Stromal cell of bone marrow (primary cell): ENCODE measurements around the gene DENND1A.

Experiments
- DNase-seq: peaks from one replicate; pipeline ENCODE4 v3.0.0-alpha.2; 2012; ENCODE audit warnings: low read depth

The DENND1A gene

DNA sequence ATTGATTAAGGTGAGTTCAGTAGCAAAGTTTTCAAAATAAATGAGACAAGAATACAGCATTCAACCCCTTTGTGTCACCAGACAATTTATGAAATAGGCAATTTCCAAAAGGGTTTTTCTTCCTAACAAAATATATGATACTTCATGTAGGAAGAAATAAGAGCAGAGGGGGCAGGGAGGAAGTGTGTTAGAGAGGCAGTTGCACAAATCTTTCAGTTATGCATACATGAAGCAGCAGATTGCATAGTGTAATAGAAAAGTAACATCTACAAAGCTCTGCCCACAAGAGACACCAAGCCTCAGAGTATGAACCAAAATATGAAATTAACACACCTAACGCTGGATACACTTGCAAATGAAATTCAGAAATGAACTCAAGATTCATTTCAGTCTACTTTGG, 157.0 kb downstream of the DENND1A start:
- DNase-seq: no peak

DNA sequence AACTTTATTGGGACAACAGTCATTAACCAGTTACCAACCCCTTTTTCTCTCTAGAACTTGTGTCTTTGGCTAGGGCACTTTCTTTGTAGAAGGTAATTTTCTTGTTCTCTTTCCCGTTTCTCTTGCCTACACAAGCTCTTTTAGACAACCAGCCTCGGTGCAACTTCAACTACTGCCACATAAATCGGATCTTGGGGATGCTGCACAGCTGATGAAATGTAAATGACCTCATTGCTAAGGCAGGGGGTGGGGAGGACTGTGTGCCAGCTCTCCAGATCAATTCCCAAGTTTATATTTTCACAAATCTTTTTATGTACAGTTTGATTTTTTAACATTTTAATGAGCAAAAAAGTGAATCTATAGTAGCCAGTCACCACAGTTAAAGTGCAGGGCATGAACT, 157.6 kb downstream of the DENND1A start:
- DNase-seq: no peak

DNA sequence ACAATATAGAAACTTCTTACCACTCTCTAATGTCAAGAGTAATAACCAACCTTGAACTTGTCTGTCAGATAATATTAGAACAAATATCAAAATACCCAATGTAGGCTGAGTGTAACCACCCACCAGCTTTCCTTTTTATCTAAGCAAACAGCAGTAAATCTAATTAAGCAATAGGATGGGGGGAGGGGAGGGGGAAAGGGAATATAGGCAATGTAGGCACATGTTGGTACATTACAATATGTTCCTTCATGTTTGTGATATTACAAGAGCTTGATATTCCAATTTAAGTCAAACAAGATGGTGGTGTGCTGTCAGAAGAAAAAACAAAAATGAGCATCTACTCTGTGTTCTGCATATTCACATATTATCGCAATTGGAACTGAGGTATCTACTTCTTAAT, 158.2 kb downstream of the DENND1A start:
- no peak for DNase-seq

DNA sequence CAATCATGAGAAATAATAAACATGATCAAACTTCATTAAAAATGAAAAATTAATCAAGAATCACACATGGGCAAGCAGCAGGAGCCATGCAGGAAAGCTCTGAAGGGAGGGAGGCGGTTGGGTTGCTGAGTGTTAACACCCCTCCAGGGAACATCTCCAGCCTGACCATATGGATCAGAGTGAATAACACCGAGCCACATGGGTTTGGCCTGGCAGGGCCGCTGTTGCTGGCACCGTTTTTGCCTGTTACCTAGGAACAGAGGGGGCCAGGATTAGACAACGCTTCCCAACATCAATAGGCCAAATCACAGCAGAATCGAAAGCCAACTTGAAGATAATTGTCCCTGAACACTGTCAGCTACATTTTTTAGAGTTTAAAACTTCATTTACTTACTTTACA, 160.2 kb downstream of the DENND1A start:
- DNase-seq: no peak

DNA sequence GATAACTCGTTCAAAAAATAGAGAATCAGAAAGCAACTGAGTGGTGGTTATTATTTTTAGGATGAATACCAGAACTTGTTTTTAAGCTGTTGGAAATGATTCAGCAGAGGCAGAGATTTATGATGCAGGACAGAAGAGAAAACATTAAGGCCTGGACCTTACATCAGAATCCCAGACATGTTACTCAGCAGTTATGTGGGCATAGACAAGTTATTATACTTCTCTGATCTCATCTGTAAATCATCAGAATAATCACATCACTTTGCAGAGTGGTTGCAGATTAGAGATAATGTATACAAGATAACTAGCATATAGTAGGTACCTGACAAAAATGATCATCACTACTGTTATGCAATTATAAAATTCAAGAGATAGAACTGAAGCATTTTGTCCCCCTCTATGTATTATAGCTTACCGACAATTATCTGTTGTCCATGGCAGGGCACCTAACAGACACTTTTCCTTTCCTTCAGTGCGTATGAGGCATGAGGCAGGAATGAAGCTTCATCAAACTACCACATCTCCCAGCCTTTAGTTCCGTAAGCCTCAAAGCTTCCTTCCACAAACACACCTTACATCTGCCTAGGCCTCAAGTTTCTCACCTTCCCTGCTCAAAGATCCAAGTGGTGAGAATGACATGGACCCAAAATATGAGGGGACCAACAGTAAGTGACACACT, 165.9 kb downstream of the DENND1A start:
- DNase-seq: peak; percentile 72

DNA sequence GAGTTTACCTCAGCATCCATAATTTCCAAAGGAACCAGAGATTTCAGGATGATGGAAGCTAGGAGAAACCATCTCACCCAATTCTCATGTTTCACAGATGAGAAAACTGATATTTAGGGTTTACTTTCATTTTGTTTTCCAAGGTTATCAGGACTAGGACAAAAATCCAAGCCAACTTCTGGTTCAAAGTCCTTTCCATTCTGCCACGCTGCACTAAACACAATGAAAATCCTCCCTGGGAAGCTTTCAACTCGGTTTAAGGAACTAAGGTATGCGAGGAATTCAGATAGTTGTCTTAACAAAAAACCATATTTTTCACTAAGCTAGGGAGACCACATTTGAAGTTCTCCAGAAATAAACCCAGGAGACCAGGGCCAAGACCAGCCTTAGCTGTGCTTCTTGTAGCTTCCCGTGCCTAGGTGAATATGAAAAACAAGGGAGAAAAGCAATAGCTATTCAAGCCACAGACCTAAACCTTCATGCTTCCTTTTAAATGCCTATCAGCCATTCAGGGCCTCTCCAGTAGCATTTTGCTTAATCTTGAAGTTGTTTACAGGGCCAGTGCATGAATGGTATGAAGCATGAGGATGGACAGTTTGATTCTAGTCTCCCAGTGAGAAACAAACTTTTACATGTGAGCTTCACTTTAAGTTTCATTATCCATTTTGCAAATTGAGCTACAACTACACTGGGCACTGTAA, 167.9 kb downstream of the DENND1A start:
- DNase-seq: no peak

DNA sequence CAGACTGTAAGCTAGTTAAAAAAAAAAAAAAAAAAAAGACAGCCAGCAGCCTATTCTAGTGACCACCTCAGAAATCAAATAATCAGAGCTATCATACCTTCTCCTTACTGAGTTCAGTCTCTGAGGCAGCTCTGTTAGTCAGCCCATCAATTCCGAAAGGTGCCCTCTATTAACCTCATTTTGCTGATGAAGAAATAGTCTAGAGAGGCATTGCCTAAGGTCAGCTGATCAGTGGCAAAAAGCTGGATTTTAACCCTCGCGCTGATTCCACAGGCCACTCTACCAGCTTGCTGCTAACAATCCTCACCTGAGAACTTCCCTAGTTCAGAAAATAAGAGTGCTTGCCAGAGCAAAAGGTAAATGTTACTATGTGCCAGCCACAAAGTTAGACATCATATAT, 172.0 kb downstream of the DENND1A start:
- no peak for DNase-seq

DNA sequence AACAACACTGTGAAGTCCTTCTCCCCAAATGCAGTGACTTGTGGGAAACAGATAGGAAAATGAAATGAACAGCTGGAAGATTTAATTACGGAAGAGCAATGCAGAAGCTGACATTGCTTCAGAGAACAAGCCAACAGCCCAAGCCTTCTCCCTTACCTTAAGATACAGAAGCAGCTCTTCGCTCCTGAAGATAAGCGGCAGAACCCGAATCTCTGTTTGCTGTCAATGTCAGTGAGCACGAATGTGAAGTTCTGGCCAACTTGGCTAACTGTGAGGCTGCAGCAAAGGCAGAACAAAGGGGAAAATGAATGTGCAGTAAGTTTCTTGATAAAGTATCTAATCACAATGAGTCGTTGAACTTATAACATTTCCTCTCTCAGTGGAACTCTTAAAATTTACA, 172.4 kb downstream of the DENND1A start:
- no peak for DNase-seq

DNA sequence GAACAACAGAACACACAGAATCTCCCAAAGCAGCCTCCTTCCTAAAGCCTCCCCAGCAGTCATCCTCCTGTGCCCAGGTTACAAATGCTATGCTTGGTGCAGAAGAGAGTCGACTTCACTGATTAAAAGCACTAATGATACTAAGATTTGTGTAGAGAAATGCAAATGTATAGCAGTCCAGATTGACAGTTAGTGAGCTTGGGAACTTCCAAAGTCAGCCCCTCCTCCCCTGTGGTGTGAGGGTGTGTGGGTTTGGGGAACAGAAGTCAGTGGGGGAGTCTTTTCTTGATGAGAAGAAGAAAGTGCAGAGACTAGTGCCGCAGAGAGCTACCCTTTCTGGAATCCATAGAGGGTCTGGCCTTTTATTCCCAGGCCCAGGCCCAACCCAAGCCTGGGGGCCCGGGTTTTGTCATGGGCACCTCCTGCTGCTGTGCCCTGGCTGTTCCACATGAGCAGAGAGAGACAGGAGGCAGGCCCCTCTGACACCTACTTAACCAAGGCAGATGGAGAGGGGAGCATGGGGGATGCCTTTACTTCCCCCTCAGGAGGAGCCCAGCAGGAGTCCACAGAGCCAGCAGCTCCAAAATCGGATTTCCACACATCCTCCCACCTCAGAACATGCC, 173.3 kb downstream of the DENND1A start:
- DNase-seq: no peak

DNA sequence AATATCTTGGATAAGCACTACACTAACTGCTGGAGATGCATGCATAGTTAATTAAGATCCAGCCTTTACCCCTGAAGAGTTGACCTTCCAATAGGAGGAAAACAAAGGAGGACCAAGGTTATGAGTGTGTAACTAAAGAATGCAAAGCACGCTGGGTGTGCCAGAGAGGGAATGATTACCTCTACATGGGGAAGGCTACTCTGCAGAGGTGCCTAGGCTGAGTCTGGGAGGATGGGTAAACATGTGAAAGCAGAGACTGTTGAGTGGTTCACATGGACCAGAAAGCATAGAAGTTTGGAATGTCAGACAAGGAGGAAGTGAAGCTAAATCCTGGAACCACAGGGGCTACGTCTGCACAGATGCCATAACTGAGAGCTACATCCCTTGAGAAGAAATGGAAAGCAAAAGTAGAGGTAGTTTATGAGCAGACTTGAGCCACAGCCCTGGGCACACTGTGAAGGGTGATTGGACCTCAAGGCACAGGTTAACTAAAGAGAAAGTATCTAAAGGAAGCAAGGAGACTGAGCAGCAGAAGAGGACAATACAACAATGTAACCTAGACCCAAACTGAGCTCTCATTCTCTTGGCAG, 176.2 kb downstream of the DENND1A start:
- no peak for DNase-seq

DNA sequence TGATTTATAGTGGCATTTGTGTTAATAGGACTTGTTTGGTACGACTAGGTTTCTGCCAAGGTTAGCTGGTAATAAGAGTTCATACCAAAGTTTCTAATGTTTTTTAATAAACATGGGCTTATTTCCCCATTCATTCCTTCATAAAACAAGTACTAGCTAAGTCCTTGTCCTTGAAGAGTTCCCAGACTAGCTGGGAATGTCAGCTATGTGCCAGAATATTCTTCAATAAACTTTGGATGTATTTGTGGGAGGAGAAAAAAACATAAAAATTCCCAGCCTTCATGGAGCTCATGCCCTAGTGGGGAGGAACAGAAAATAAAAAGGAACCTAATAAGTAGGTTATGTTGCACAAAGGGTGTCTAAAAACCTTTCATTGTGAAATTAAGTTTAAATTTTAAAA, 176.9 kb downstream of the DENND1A start:
- DNase-seq: no peak

DNA sequence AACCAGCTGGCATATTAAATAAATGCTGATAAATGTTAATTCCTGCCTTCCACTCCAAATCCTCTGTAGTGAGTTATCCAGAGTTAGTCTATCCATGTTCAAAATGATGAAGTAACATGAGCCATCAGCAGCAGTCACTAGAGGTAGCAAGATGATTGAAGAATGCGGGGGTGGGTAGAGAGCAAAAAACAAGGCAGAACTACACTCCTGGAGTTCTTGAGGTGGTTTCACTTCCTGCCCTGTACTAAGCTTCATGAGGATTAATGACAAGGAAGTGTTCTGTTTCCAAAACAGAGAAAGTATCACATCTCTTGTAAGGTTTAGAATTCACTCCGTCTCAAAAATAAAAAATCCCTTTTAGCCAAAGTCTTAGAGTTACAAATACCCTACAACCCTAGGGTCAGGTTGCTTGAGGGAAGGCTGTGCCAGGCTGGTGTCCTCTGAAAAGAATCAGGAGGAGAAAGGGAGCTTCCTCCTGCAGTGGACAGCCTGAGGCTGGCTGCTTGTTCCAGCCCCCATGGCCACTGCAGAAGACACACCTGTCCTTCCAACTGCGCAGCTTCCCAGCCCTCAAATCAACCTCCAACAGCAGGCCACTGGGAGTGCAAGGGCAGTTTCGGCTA, 180.2 kb downstream of the DENND1A start:
- no peak for DNase-seq

DNA sequence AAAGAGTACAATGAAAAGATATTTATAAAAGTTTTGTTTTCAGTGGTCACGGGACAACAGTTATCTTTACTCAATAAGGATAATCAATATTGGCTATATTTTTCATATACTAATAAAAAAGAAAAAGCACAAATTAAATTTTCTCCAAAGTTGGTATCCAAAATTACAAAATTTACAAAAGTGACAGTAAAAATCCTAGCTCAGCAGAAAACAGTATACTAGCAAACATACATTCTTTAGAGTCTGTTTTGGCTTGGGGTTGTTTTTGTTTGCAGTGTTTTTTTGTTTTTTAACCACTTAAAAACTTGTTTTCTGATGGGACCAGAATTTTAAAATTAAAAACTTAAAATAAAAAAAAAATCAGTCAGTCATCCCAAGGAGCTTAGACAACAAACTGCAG, 183.2 kb downstream of the DENND1A start:
- no peak for DNase-seq

DNA sequence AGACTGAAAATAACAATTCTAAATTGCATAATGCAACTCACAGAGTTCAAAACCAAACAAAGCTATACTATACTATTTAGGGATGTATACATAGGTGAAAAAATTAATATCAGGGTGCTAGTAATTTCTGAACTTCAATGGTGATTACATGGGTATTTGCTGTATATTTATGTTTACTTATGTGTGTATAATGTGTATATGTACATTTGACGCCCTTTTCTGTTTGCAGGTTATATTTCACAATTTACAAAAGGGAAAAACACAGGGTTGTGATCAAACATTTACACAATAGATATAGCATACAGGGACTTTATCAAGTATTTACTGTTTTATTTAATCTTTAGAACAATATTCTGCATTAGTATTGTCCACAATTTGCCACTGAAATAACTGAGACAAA, 184.0 kb downstream of the DENND1A start:
- DNase-seq: no peak

DNA sequence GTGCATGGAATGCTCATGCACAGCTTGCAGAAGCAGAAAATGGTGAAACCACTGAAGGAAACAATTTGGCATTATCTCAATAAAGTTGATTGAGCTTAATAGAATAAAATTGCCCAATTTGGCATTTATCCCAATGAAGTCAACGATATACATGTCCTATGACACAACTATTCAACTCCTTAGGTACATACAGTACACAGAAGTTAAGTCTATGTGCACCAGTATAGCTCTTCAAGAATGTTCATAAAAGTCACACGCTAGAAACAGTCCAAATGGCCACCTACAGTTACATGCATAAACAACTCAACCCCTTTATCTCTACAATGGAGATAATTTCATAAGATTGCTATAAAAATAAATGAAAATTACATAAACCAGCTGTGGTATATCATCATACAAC, 184.5 kb downstream of the DENND1A start:
- DNase-seq: no peak

DNA sequence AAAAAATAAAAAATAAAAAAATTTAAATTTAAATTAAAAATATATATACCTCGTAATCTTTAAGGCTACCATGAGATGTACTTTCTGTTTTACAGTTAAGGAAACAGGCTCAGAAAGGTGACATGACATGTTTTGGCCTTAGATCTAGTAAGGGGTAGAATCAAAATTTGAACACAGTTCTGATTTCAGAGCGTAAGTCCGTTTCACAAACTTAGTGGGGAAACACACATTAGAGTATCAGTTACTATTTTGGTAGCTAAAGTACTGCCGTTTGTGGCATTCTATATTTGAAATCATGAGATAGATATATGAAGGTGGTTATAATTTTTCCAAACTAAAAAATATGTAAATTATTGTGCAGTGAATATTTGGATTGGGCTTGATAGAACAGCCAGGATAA, 186.2 kb downstream of the DENND1A start:
- no peak for DNase-seq

DNA sequence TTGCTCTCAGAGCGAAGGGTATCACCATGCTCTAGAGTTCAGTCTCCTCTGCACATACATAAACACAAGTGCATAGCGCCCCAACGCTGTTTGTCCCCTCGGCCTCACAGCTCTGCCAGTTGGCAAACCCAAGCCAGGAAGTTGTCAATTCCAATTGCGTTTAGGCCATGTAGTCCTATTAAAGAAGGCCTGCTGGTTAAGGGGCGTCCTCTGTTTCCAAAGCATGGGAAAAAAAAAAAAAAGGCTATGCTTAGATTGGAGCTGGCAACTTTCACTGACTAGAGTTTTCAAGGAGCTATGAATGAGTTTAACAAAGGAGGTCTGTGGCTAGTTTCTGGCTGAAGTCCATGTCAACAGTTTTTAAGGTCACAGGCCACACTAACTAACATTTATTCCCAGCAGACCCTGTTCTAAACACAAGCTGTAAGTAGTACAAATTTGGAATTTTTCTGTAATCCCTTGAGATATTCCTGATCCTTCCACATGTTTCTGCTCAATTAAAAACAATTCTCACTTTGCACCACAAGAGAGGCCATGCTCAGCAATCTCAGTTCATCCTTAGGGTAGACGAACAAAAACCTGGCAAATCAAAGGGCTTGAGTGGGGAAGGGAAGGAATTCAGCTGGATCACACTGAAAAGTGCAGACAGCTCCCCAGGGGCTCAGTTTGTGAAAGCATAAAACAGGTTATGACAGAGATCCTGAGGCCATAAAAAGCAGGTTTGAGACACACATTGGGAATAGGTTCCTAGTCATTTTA, 187.7 kb downstream of the DENND1A start:
- DNase-seq: peak; percentile 9

DNA sequence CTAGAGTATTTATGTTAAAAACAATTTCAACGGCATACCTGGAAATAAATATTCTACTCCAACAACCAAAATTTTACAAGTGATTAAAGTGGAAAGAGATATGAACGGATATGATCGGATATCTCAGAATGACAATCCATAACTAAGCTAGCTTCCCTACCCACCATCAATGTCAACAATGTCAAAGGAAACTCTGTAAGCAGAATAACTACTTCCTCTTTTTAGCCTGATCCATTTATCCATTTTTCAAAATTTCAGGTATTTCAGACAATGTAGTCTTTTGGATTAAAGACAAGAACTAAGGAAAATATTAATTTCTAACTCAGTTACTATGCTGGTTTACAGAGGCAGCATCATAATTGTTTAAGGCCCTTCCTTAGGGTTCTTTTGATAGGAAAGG, 188.7 kb downstream of the DENND1A start:
- no peak for DNase-seq

DNA sequence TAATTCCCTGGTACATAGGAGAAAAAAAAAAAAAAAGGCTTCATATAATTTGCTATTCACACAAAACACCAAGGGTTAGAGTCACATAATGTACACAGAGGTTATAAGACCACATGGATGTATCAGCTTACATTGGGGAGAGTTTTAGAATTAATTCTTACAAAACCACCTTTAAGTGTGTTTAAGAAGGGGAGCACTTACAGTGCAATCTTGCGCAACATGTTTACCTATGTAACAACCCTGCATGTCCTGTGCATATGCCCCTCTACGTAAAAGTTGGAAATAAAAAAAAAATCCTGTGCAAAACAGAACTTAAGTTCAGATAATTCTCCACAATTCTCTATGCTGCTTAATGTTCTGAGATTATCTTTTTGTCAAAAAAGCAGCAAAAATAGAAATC, 190.0 kb downstream of the DENND1A start:
- DNase-seq: no peak

DNA sequence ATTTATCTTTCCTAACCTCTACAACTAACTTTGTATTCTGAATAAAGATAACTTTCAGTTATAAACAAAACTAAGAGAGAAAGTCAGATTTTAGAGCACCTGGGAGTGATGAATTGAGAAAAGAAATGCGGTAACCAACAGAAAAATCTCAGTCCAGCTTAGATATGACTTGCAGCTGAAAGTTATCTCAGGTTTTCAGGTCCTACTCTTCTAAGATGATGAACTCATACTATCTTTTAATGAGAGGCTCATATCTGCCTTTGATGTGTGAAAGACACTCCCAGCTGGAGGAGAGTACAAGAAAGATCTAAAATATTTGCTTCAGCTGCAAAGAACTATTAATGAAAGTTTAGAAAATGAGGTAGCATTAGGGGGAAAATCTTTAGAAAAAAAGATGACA, 190.5 kb downstream of the DENND1A start:
- DNase-seq: no peak

DNA sequence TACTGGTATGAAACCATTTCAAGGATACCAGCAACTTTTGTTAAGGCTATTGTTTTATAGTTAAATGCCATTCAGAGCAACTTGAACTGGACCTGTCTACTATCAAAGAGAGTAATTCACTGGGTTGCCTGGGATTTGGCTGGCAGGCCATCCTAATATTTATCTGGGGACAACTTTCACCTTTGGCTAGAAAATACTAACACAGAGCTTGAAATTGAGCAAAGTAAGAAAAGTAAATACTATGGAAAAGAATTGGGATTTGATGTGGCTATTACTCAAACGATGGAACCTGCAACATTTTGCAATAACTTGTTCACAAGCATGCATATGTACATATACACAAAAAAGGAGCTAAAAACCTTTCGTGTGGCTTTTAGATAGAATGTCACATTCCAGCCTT, 191.3 kb downstream of the DENND1A start:
- DNase-seq: no peak

DNA sequence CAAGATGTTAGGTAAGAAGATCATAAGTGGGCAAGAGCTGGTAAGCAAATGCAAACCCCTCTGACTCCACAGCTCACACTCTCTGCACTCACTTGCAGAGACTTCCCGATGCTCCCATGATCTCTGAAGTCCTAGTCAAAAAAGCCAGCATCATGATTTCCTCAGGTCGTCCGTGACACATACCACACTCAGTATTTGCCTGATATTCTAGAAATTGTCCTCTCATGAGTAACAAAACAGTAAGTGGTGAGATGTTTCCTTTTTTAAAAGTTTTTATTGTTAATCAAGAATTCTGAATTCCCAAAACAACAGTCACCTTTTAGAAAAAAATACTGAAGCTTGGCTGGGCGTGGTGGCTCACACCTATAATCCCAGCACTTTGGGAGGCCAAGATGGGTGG, 194.6 kb downstream of the DENND1A start:
- DNase-seq: no peak
